Upper lobe of left lung (tissue), 4 donors: Measurements from ENCODE around the gene STEEP1.

ENCODE experiments used
- CTCF ChIP-seq, 6 experiments: fragments of 450-650 bp in 4 of 6; fragments of 200-600 bp in 2 of 6; sonication (generic) in 2 of 6; IDR thresholded peaks; one replicate each; pipeline ENCODE4 v1.5.1; 2016 to 2019; ENCODE audit warnings: antibody characterized with exemption in 6 of 6
- EP300 ChIP-seq, 4 donors: sonication (generic); formaldehyde crosslinking; IDR thresholded peaks; one replicate each; pipeline ENCODE4 v1.5.1; 2017; ENCODE audit warnings: antibody characterized with exemption in 4 of 4, control low read depth in 2 of 4
- POLR2A ChIP-seq, 4 donors: fragments of 450-650 bp; IDR thresholded peaks; one replicate each; pipeline ENCODE4 v1.5.1; 2016 to 2017; ENCODE audit warnings: antibody characterized with exemption in 4 of 4, mild to moderate bottlenecking in 2 of 4

GRCh38 chrX:119583431-119584059, 18.3 kb upstream of the STEEP1 start:
- TF ChIP-seq POLR2A (IDR thresholded peaks at IDR 0.05) (no peak), CTCF (IDR thresholded peaks at IDR 0.05) (no peak), EP300 (IDR thresholded peaks at IDR 0.05) (no peak)
